Activated B cell treated with CpG ODN at 0.5 μM for 24 hours (primary cell): Measurements from ENCODE around the gene LDB3. TPM values are rescaled to one million over a fixed set of nuclear protein-coding genes. Genes with fewer than 3 reads are reported as not detected.

ENCODE experiments used
- ATAC-seq: fragments of 200-7000 bp; cut with Tn5 transposase; one replicate; pipeline ENCODE4 v1.10.0; 2021; ENCODE audit warnings: low read depth, mild to moderate bottlenecking, moderate library complexity
- CTCF ChIA-PET: fragments of 350-600 bp; sonication (Branson Sonifier 250); formaldehyde crosslinking; loops from one replicate; lab custom pipeline; 2021; ENCODE audit warnings: antibody characterized with exemption; lab: Charles Lee
- POLR2A ChIA-PET: fragments of 350-600 bp; sonication (Branson Sonifier 250); formaldehyde crosslinking; loops from one replicate; lab custom pipeline; 2021; ENCODE audit warnings: antibody characterized with exemption; lab: Charles Lee
- DNase-seq: peaks from one replicate; pipeline ENCODE4 v3.0.0; 2022
- H3K27ac Mint-ChIP-seq: one replicate; pipeline ENCODE4 v1.8.0; 2020; ENCODE audit warnings: mixed read lengths
- H3K27me3 Mint-ChIP-seq: one replicate; pipeline ENCODE4 v1.8.0; 2021; ENCODE audit warnings: mixed read lengths
- H3K36me3 Mint-ChIP-seq: one replicate; pipeline ENCODE4 v1.8.0; 2021; ENCODE audit warnings: low read depth, mixed read lengths
- H3K4me1 Mint-ChIP-seq: one replicate; pipeline ENCODE4 v1.8.0; 2021; ENCODE audit warnings: mixed read lengths
- H3K4me3 Mint-ChIP-seq: one replicate; pipeline ENCODE4 v1.8.0; 2020; ENCODE audit warnings: mild to moderate bottlenecking, mixed read lengths
- H3K9me3 Mint-ChIP-seq: one replicate; pipeline ENCODE4 v1.8.0; 2020; ENCODE audit warnings: mixed read lengths
- CTCF ChIP-seq: fragments of 200-600 bp; IDR thresholded peaks from one replicate; pipeline ENCODE4 v1.8.0; 2022; ENCODE audit warnings: antibody characterized with exemption, mild to moderate bottlenecking
- intact Hi-C: fragments of 100-400 bp; cut with micrococcal nuclease; formaldehyde crosslinking; loops from one replicate; pipeline ENCODE4 v1.15.1; 2024
- total RNA-seq: library from RNA; stranded (reverse); gene quantifications from 2 replicates; pipeline ENCODE4 v1.2.3, GENCODE V29; 2022

LDB3 gene
- total RNA-seq, 1 donor from 2014 or later: not detected

DNA sequence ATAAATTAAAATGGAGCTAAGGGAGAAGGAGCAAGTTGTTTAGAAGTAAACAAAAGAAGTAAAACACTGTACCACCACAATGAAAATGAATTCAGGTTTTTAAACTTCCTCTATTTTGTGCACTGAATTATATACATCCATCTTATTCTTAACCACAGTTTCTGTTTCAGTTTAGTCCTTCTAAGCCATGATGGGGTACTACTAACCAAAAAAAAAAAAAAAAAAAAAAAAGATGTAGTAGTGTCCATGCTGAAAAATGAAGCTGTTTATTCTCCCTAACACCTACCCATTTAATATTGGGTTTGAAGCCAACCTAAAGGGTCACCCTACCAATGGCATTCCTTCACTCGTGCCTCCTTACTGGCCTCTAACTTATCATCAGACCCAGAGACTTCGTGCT, 84.7 kb downstream of the LDB3 start:
- no peak overlapping the region for H3K27ac Mint-ChIP-seq
- H3K27me3 Mint-ChIP-seq: peaks cover 8% of the 10 kb centered on the region
- peaks cover 25% of the 10 kb centered on the region for H3K4me1 Mint-ChIP-seq
- ChIA-PET CTCF (interaction anchor here (0.6 kb wide), 1 partner anchor 14 kb away, joined by 3 read pairs; no protein-coding TSS in a partner anchor), POLR2A (no interaction called here)
- intact Hi-C loops: no loop called here
- H3K36me3 Mint-ChIP-seq: peaks cover 2% of the 10 kb centered on the region
- no peak for DNase-seq
- no peak for ATAC-seq
- TF ChIP-seq CTCF: no peak
- no peak overlapping the region for H3K4me3 Mint-ChIP-seq
- H3K9me3 Mint-ChIP-seq: no peaks in the 10 kb centered on the region

- ATAC-seq (no peak), DNase-seq (no peak)
- no peak for TF ChIP-seq CTCF
- POLR2A ChIA-PET: no interaction called here
- Mint-ChIP-seq H3K4me1 (peaks cover 32% of the 10 kb centered on the region), H3K9me3 (no peaks in the 10 kb centered on the region), H3K4me3 (no peak overlapping the region), H3K27me3 (peaks cover 8% of the 10 kb centered on the region), H3K36me3 (peaks cover 2% of the 10 kb centered on the region), H3K27ac (no peak overlapping the region)
- intact Hi-C loops: no loop called here
- CTCF ChIA-PET: interaction anchor here (0.6 kb wide), 1 partner anchor 15 kb away, joined by 3 read pairs; no protein-coding TSS in a partner anchor
Observed at GRCh38 chr10:86753638-86754434, 85.5 kb downstream of the LDB3 start.

- no peak for ATAC-seq
- DNase-seq: no peak
- no peak for TF ChIP-seq CTCF
- Mint-ChIP-seq H3K4me1 (peaks cover 40% of the 10 kb centered on the region), H3K36me3 (peaks cover 2% of the 10 kb centered on the region), H3K27ac (peak overlapping the region; percentile 59), H3K4me3 (peak overlapping the region; percentile 86), H3K27me3 (peaks cover 15% of the 10 kb centered on the region), H3K9me3 (no peaks in the 10 kb centered on the region)
- intact Hi-C loops: loop anchor here (5.0 kb wide), 1 partner anchor 343 kb away; no protein-coding TSS in a partner anchor
- CTCF ChIA-PET: no interaction called here
- POLR2A ChIA-PET: interaction anchor here (4.4 kb wide), 1 partner anchor 44 kb away, joined by 34 read pairs; no protein-coding TSS in a partner anchor
Observed at GRCh38 chr10:86755454-86755739, 87.1 kb downstream of the LDB3 start.

DNA sequence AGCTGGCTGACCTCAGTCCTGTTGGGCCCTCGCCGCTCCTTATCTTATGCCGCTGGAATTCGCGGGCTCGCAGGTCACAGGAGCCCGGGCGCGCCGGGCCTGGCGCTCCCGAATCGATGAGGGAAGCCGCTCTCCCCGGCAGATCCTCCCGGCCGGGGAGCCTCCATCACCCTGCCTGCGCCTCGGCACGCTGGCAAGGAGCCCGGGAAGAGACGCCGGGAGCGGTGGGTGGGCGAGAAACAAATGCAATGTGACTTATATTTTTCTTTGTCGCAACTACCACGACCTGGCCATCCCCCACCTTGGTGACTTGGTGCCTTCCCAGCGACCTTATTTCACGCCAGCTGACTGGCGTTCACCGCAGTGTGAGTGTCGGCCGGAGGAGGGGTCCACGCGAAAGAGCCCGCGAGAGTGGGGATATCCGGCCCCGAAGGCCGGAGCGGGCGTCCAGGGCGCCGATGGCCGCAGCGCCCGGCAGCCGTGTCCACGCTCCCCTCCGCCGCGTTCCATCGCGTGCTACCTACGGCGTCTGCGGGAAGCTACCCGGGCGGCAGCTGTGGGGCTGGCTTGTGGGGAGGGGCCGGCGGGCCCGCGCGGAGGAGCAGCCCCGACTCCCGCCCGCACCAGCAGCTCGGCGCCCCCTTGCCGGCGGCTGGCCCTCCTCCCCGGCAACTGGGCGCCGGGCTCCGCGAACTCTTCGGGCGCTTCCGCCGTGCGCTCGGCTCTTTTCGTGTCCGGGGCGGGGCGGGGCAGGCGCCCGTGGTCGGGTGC, 87.6 kb downstream of the LDB3 start:
- Mint-ChIP-seq H3K9me3 (no peaks in the 10 kb centered on the region), H3K4me3 (peak overlapping the region; percentile 86), H3K4me1 (peaks cover 40% of the 10 kb centered on the region), H3K27ac (peak overlapping the region; percentile 63), H3K27me3 (peaks cover 15% of the 10 kb centered on the region), H3K36me3 (peaks cover 2% of the 10 kb centered on the region)
- ChIA-PET CTCF (no interaction called here), POLR2A (interaction anchor here (0.5 to 4.4 kb wide), 4 partner anchors 39 to 215 kb away, joined by 4 to 34 read pairs (median 5); no protein-coding TSS in a partner anchor)
- ATAC-seq (peak; percentile 94), DNase-seq (peak; percentile 90)
- intact Hi-C loops: loop anchor here (1.0 to 5.0 kb wide), 4 partner anchors 45 to 344 kb away; partner anchors contain the start of gene SHLD2
- no peak for TF ChIP-seq CTCF
